ENCODE measurements around the gene QSOX2.

The QSOX2 gene

DNA sequence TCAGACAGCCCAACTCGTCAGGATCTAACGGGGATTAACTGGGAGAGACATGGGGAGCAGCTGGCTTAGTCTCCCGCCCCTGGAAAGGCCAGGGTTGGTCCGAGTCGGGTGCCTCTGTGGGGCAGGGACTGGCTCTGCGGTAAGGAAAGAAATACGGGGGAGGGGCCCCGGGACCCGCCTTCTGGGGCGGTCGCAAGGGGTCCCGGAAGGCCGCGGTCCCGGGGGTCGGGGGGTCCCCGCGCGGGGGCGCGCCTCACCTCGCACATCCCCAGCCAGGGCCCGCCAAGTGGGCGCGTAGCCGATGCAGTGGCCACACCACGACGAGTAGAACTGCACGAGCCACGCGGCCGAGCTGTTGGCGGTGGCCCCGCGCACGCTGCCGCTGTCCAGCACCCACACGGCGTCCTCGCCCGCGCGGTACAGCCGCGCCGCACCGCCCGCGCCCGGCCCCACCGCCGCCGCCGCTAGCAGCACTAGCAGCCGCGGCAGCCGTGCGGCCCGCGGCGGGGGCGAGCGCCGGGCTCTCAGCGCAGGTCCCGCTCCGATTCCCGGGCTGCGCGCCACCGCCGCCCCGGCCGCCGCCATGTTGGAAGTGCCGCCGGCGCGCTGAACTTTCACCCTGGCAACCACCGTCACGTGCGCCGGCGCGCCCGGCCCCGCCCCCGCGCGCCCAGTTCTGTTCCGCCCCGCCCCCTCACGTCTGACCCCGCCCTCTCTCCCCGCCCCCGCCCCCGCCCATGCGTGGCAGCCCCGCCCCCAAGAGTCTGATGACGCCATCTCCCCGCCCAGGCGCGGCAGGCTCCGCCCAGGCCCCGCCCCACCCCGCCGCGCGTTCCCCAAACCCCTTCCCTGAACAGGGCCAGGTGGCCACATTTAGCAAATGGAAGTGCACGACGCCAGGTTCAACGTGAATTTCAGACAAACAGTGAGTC is at the start of gene QSOX2:
QSOX2 (minus strand) TSS at position 594 of the 932 bp plus-strand sequence; CDS start at position 585, 9 bp downstream.
- Mint-ChIP-seq H3K36me3 (ENCODE audit: low read depth) (peaks cover 5% of the 10 kb centered on the region), H3K27ac (peak within 1 kb of the TSS; percentile 86), H3K4me3 (peak within 1 kb of the TSS; percentile 92), H3K4me1 (ENCODE audit: low read depth) (peaks cover 29% of the 10 kb centered on the region), H3K27me3 (ENCODE audit: low read depth) (peaks cover 4% of the 10 kb centered on the region), H3K9me3 (no peaks in the 10 kb centered on the region)
- peak; percentile 83 for DNase-seq (ENCODE audit: low spot score)

- no peaks in the 10 kb centered on the region for H3K9me3 Mint-ChIP-seq
- no peaks in the 10 kb centered on the region for H3K36me3 Mint-ChIP-seq (ENCODE audit: low read depth)
- no peaks in the 10 kb centered on the region for H3K4me1 Mint-ChIP-seq (ENCODE audit: low read depth)
- DNase-seq (ENCODE audit: low spot score), result no peak
- H3K27me3 Mint-ChIP-seq (ENCODE audit: low read depth), result no peaks in the 10 kb centered on the region
- H3K4me3 Mint-ChIP-seq, result no peak overlapping the region
- no peak overlapping the region for H3K27ac Mint-ChIP-seq
These were observed 49.4 kb upstream of the QSOX2 start for GRCh38 chr9:136295055-136295454.

DNA sequence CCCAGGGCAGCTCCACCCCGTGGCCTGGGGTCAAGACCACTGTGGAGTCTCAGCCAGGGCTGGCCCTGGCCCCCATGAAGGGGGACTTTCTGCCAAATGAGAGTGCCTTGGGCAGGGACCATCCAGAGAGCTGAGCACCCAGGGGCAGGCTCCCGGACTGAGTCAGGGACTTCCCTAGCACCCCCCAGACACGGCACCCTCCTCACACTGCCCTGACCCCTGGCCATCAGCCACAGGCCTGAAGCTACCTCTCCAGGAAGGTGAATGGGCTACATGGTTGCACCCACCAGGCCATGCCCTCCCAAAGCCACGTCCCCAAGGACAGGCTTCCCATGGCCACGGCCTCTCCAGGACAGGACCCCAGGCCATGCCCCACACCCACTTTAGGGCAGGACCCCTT is 48.8 kb upstream of the QSOX2 start:
- H3K27me3 Mint-ChIP-seq (ENCODE audit: low read depth), result no peaks in the 10 kb centered on the region
- no peak overlapping the region for H3K4me3 Mint-ChIP-seq
- no peak overlapping the region for H3K27ac Mint-ChIP-seq
- no peaks in the 10 kb centered on the region for H3K9me3 Mint-ChIP-seq
- DNase-seq (ENCODE audit: low spot score), result no peak
- no peaks in the 10 kb centered on the region for H3K4me1 Mint-ChIP-seq (ENCODE audit: low read depth)
- no peaks in the 10 kb centered on the region for H3K36me3 Mint-ChIP-seq (ENCODE audit: low read depth)

DNA sequence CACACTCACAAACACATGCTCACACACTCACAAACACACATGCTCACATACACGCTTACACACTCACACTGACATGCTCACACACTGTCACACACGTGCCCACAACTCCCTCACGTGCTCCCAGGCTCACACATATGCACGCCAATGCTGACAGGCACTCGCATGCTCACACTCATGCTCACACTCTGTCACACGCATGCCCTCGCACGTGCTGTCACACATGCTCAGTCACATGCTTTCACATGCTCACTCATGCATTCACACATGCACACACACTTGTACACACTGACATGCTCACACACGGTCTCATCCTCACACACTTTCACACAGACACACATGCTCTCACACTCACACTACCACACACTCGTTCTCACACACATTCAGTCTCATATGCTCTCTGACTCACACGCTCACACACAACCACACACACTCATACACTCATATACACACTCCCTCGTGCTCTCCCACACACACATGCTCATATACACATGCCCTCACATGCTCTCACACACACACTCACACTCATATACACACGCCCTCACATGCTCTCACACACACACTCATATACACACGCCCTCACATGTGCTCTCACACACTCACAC is 48.0 kb upstream of the QSOX2 start:
- DNase-seq (ENCODE audit: low spot score), result no peak
- no peaks in the 10 kb centered on the region for H3K27me3 Mint-ChIP-seq (ENCODE audit: low read depth)
- H3K36me3 Mint-ChIP-seq (ENCODE audit: low read depth), result no peaks in the 10 kb centered on the region
- no peaks in the 10 kb centered on the region for H3K9me3 Mint-ChIP-seq
- no peak overlapping the region for H3K4me3 Mint-ChIP-seq
- no peak overlapping the region for H3K27ac Mint-ChIP-seq
- H3K4me1 Mint-ChIP-seq (ENCODE audit: low read depth), result no peaks in the 10 kb centered on the region

DNA sequence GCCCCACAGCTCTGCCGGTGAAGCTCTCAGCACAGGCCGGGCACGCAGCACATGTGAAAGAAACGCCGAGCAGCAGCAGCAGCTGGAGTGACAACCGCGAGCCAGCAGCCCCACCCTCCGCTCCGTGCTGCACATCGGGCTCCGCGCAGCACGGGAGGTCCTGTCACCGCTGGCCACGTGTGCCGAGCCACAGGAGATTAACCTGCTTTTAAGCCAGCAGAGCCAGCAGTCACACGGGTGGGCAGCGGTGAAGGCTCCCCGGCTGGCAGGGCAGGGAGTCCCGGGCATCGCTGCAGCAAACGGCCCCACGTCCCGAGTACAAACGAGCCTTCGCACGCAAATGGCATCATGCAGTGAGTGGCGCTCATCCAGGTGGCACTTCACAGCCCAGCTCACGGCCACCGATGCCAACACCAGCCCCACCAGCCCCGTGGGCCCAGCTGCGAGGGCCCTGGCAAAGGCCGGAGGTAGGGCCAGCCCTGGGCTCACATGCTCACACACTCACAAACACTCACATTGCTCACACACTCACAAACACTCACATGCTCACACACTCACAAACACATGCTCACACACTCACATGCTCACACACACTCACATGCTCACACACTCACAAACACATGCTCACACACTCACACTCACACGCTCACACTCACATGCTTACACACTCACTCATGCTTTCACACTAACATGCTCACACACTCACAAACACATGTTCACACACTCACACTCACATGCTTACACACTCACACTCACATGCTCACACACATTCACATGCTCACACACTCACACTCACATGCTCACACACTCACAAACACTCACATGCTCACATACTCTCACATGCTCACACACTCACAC is 47.2 kb upstream of the QSOX2 start:
- Mint-ChIP-seq H3K4me3 (no peak overlapping the region), H3K9me3 (no peaks in the 10 kb centered on the region), H3K27ac (no peak overlapping the region), H3K36me3 (ENCODE audit: low read depth) (no peaks in the 10 kb centered on the region), H3K27me3 (ENCODE audit: low read depth) (no peaks in the 10 kb centered on the region), H3K4me1 (ENCODE audit: low read depth) (no peaks in the 10 kb centered on the region)
- no peak for DNase-seq (ENCODE audit: low spot score)

GRCh38 chr9:136292026-136292538 is 46.5 kb upstream of the QSOX2 start:
- Mint-ChIP-seq H3K27me3 (ENCODE audit: low read depth) (no peaks in the 10 kb centered on the region), H3K4me1 (ENCODE audit: low read depth) (no peaks in the 10 kb centered on the region), H3K9me3 (no peaks in the 10 kb centered on the region), H3K4me3 (no peak overlapping the region), H3K36me3 (ENCODE audit: low read depth) (no peaks in the 10 kb centered on the region), H3K27ac (no peak overlapping the region)
- DNase-seq (ENCODE audit: low spot score), result no peak

DNA sequence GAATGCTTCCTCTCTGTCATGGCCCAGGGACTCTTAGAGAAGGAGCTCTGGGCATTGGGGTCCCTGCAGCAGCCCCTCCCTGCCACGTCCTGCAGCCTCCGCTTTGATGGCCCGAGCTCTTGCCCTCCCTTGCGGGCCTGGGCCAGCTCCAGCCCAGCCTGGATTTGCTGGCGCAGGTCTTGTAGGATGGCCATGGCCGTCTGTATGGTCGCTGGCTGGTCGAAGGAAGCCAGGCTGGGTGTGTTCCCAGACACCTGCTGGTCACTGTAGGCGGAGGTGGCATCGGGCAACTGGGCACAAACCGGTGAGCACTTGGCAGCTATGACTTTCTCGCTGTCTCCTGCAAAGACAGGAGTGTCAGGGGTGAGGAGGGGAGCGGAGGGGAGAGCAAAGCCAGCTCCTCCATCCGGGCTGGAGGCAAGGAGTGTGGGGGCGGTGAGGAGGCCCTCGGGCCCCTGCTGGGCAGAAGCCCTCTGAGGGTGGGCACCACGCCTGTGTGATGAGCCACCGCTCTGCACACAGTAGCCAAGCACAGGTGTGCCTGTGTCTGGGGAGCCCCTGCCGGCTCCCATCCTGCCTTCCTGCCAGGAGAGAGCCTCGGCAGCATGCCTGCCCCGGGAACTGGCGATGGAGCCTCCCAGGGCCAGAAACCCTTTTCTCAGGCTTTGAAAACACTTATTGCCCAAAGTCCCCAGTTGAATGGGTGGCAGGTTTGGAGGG is 45.9 kb upstream of the QSOX2 start:
- H3K27ac Mint-ChIP-seq, result no peak overlapping the region
- H3K4me1 Mint-ChIP-seq (ENCODE audit: low read depth), result no peaks in the 10 kb centered on the region
- H3K27me3 Mint-ChIP-seq (ENCODE audit: low read depth), result no peaks in the 10 kb centered on the region
- H3K4me3 Mint-ChIP-seq, result no peak overlapping the region
- no peaks in the 10 kb centered on the region for H3K36me3 Mint-ChIP-seq (ENCODE audit: low read depth)
- H3K9me3 Mint-ChIP-seq, result no peaks in the 10 kb centered on the region
- no peak for DNase-seq (ENCODE audit: low spot score)

DNA sequence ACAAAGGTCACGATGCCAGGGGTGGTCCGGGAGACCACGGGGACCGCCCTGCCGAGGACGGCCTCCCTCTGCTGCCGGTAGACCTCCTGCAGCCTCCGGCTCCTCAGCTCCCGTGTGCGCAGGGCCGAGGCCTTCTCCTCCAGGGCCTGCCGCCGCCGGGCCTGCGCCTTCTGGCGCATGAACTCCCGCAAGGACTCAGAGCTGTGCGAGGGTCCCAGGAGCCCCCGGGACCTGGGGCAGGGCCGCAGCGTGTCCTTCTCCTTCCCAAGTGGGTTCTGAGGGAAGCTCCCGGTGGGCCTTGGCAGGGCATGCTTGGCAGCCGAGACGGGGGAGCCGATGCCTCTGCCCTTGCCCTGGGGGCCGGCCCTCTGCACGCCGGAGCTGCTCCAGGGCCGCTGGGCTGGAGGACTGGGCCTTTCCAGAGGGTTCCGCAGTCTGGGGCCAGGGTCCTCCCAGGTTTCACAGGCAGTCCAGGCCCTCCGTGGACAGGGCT is 44.9 kb upstream of the QSOX2 start:
- H3K9me3 Mint-ChIP-seq, result no peaks in the 10 kb centered on the region
- no peak overlapping the region for H3K4me3 Mint-ChIP-seq
- no peaks in the 10 kb centered on the region for H3K36me3 Mint-ChIP-seq (ENCODE audit: low read depth)
- H3K27ac Mint-ChIP-seq, result no peak overlapping the region
- H3K27me3 Mint-ChIP-seq (ENCODE audit: low read depth), result no peaks in the 10 kb centered on the region
- no peaks in the 10 kb centered on the region for H3K4me1 Mint-ChIP-seq (ENCODE audit: low read depth)
- no peak for DNase-seq (ENCODE audit: low spot score)

- Mint-ChIP-seq H3K4me3 (no peak overlapping the region), H3K27ac (no peak overlapping the region), H3K4me1 (ENCODE audit: low read depth) (no peaks in the 10 kb centered on the region), H3K36me3 (ENCODE audit: low read depth) (no peaks in the 10 kb centered on the region), H3K27me3 (ENCODE audit: low read depth) (no peaks in the 10 kb centered on the region), H3K9me3 (no peaks in the 10 kb centered on the region)
- no peak for DNase-seq (ENCODE audit: low spot score)
These were observed 44.3 kb upstream of the QSOX2 start for GRCh38 chr9:136289651-136290507.

- Mint-ChIP-seq H3K4me1 (ENCODE audit: low read depth) (peaks cover 2% of the 10 kb centered on the region), H3K27ac (no peak overlapping the region), H3K36me3 (ENCODE audit: low read depth) (no peaks in the 10 kb centered on the region), H3K9me3 (no peaks in the 10 kb centered on the region), H3K27me3 (ENCODE audit: low read depth) (no peaks in the 10 kb centered on the region), H3K4me3 (no peak overlapping the region)
- DNase-seq (ENCODE audit: low spot score), result no peak
These were observed 42.5 kb upstream of the QSOX2 start for GRCh38 chr9:136287960-136288753.

DNA sequence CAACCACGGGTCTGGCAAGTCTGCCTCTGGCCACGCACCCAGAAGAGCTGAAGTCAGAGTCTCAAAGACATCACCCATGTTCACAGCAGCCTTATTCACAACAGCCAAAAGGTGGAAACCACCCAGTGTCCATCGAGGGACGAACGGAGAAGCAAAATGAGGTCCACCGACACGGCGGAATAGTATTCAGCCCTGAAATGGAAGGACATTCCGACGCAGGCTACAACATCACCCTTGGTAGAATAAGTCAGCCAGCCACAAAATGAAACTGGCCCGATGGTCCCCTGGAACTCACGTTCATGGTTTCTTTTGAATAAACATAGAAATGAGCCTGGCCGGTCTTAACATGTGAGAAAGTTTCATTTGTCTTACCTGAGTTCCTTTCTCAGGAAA is 41.4 kb upstream of the QSOX2 start:
- Mint-ChIP-seq H3K27me3 (ENCODE audit: low read depth) (no peaks in the 10 kb centered on the region), H3K27ac (no peak overlapping the region), H3K4me3 (no peak overlapping the region), H3K36me3 (ENCODE audit: low read depth) (no peaks in the 10 kb centered on the region), H3K4me1 (ENCODE audit: low read depth) (peaks cover 2% of the 10 kb centered on the region), H3K9me3 (no peaks in the 10 kb centered on the region)
- no peak for DNase-seq (ENCODE audit: low spot score)

- Mint-ChIP-seq H3K27me3 (ENCODE audit: low read depth) (no peaks in the 10 kb centered on the region), H3K9me3 (no peaks in the 10 kb centered on the region), H3K27ac (no peak overlapping the region), H3K4me1 (ENCODE audit: low read depth) (peaks cover 2% of the 10 kb centered on the region), H3K4me3 (no peak overlapping the region), H3K36me3 (ENCODE audit: low read depth) (no peaks in the 10 kb centered on the region)
- DNase-seq (ENCODE audit: low spot score), result no peak
These were observed 40.9 kb upstream of the QSOX2 start for GRCh38 chr9:136286359-136286986.

Measured in T-helper 2 cell treated with Interferon-gamma antibody and Interleukin-4, amounts not matched to agents 5 μg/mL and 100 μg/mL, for 36 hours (primary cell).